ENCODE data around the gene HOXB6. TPM values are rescaled to one million over a fixed set of nuclear protein-coding genes. Genes with fewer than 3 reads are reported as not detected.

HOXB6 gene
- total RNA-seq, 2 donors from 2014 or later, result 0.82 to 2.6 TPM

DNA sequence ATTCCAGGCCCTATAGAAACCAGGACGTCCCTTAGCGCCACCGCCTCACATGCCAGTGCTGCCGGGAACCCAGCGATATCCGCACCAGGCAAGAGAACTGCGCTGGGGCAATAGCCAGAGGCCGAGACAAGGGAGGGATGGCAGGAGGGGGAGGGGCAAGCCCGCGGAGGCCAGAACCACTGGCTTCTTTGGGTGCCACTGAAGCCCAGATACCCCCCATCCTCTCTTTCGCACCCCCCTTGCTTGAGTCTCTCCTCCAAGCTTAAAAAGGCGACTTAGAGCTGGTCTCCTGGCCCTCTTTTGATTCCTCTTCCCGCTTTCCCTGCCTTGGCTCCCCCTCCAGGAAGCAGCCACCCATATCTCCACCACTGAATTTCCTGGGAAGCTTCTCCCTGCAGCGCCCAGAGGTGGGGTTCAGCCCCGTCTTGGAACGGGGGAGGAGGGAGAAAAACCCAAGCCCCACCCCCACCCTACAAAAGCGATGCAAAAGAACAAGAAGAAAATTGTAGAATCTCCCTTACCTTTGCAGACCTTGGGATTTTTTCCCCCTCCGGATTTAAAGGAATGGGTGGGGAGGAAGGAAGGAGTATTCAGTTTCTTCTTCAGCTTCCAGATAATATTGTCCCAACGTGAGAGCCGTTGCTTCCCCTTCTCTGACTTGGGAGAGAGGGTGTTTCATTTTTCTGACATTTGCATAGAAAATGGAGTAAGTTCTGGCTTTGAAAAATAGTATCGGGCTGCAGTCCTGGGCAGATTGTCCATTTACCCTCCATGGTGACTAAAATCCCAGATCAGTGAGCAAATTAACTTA is 622 bp downstream of the HOXB6 start:
- peaks cover 0 to 7% of the 10 kb centered on the region in 2 donors for H3K4me1 ChIP-seq
- H3K27me3 ChIP-seq, result peaks cover 69 to 86% of the 10 kb centered on the region in 2 donors
- no peak for DNase-seq (ENCODE audit: low spot score)
- TF ChIP-seq CTCF (IDR thresholded peaks at IDR 0.05), result no peak
- H3K27ac ChIP-seq, result no peak overlapping the region
- H3K4me3 ChIP-seq, result no peak overlapping the region
- H3K36me3 ChIP-seq, result no peaks in the 10 kb centered on the region
- peaks cover 0 to 4% of the 10 kb centered on the region in 2 donors for H3K9me3 ChIP-seq

DNA sequence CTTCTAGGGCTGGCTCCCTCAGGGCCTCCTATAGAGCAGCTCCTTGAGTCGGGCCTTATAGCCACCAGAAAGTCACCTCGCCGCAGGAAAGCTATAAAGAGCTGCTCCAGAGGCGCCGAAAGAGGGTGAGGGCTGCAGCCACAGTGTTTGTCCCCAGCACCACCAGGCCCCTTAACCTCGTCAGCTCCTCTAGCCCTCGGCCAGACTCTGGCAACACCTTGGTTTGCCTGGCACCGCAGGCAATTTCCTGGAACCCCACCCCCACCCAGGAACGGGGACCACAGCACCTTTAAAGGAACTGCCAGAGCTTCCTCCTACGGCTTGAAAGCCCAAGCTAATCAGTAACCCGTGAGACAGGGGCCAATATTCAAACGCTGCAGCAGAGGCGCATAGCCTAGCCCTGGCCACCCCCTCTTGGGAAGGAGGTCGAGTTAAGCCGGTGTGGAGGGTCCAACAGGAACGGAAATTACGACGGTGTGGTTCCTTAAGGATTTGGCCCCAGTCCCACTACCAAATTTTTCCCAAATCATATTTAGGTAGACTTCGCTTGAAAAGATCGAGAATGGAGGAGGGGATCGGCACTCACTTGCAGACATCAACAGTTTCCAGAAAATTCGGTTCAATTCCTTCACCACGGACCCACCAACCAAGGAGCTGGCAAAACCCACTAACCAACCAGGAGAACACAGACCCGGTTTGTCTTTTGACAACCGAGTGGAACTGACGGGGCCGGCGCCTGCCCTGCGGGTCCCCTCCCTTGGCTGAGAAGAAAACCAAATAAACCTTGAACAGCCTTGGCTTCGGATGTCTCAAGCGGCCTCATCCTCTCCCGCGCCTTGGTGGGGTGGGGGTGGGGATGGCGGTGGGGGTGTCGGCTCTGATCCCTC is 3.0 kb downstream of the HOXB6 start:
- H3K27ac ChIP-seq, result no peak overlapping the region
- peaks cover 74 to 87% of the 10 kb centered on the region in 2 donors for H3K27me3 ChIP-seq
- H3K4me3 ChIP-seq, result no peak overlapping the region
- H3K9me3 ChIP-seq, result peaks cover 0 to 4% of the 10 kb centered on the region in 2 donors
- peaks cover 0 to 19% of the 10 kb centered on the region in 2 donors for H3K4me1 ChIP-seq
- DNase-seq (ENCODE audit: low spot score), result no peak
- TF ChIP-seq CTCF (IDR thresholded peaks at IDR 0.05), result no peak
- no peaks in the 10 kb centered on the region for H3K36me3 ChIP-seq

- no peak for DNase-seq (ENCODE audit: low spot score)
- Histone ChIP-seq H3K36me3 (no peaks in the 10 kb centered on the region), H3K27ac (no peak overlapping the region), H3K4me1 (peaks cover 0 to 24% of the 10 kb centered on the region in 2 donors), H3K9me3 (peaks cover 0 to 4% of the 10 kb centered on the region in 2 donors), H3K4me3 (no peak overlapping the region), H3K27me3 (peaks cover 68 to 89% of the 10 kb centered on the region in 2 donors)
- no peak for TF ChIP-seq CTCF (IDR thresholded peaks at IDR 0.05)
Observed at GRCh38 chr17:48601207-48601538, 3.6 kb downstream of the HOXB6 start.

DNA sequence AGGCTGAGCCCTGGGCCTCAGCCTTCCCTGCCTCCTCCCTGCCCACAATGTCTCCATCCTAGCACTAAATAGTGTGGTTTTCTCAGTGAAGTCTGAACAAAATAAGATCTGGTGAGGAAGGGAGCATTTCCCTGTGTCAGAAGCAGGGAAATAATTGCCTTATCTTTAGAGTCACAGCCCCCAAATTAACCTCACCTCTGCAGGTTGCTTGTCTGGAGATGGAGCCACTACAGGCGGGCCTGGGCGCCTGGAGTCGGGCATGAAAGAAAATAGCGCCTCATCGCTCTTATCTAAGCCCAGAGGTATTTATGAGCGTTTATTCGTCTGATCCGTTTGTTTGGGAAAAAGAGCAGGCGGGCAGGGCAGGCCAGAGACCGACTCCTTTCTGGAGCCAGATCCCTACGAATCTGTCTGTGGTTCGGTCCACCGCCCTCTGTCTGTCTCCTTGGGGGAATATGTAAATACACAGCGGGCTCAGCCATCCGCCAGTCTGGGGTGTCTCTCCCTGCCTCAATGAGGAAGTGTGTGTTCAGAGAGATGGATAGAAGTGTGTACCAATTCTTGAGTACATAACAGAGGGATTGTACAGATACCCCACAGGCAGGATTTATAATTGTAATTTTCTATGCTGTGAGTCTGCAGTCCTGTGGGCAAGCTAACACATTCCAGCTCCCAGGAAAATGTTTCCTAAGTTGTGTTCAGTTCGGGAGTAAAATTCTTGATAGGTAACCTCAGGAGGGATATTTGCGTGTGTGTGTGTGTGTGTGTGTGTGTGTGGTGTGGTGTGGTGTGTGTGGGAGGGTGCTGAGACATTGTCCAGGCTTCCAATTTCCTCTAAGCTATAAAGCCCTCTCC is 4.3 kb downstream of the HOXB6 start:
- TF ChIP-seq CTCF (IDR thresholded peaks at IDR 0.05), result no peak
- no peak overlapping the region for H3K27ac ChIP-seq
- no peak for DNase-seq (ENCODE audit: low spot score)
- H3K36me3 ChIP-seq, result no peaks in the 10 kb centered on the region
- H3K4me3 ChIP-seq, result no peak overlapping the region
- H3K4me1 ChIP-seq, result peaks cover 0 to 28% of the 10 kb centered on the region in 2 donors
- peaks cover 0 to 4% of the 10 kb centered on the region in 2 donors for H3K9me3 ChIP-seq
- peaks cover 71 to 88% of the 10 kb centered on the region in 2 donors for H3K27me3 ChIP-seq

DNA sequence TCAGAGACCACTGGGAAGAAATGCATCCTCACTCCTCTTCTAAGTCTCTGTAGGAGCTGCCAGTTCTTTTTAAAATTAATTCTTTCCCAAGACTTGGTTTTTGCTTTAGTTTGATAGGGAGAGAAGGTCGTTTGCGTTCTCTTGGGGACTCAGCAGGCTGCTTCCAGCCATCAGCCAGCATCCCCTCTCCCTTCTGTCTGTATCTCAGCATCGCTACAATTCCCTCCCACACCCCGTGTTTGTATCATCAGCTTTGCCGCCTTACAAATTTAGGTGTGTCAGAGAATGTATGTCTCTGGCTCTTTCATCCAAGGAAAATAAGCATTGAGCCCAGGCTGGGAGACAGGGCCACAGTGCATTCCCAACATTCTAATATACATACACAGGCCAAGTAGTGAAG is 5.4 kb downstream of the HOXB6 start:
- TF ChIP-seq CTCF (IDR thresholded peaks at IDR 0.05), result no peak
- H3K9me3 ChIP-seq, result peaks cover 0 to 4% of the 10 kb centered on the region in 2 donors
- no peak overlapping the region for H3K4me3 ChIP-seq
- H3K4me1 ChIP-seq, result peaks cover 0 to 28% of the 10 kb centered on the region in 2 donors
- H3K27me3 ChIP-seq, result peaks cover 71 to 91% of the 10 kb centered on the region in 2 donors
- H3K27ac ChIP-seq, result no peak overlapping the region
- no peak for DNase-seq (ENCODE audit: low spot score)
- H3K36me3 ChIP-seq, result no peaks in the 10 kb centered on the region

Measured in right atrium auricular region (tissue), 2 donors.